ENCODE results near the gene ABCD3.

GRCh38 chr1:94428441-94428840, 10.3 kb downstream of the ABCD3 start:
- no peak for TF ChIP-seq ZNF624 (tag by site-specific recombination; IDR thresholded peaks at IDR 0.05)
- TF ChIP-seq TRIM28 (IDR thresholded peaks at IDR 0.05; ENCODE audit: borderline replicate concordance, low read length) = no peak
- no peak for TF ChIP-seq ZNF223 (tag by site-specific recombination; IDR thresholded peaks at IDR 0.05)
- no peak for TF ChIP-seq MEIS1 (CRISPR knock-in tag; IDR thresholded peaks at IDR 0.05; ENCODE audit: borderline replicate concordance)
- TF ChIP-seq CTCF (tag by site-specific recombination; IDR thresholded peaks at IDR 0.05) = no peak
- no peak for TF ChIP-seq REST (tag by site-specific recombination; IDR thresholded peaks at IDR 0.05)
- TF ChIP-seq ZBTB1 (tag by site-specific recombination; IDR thresholded peaks at IDR 0.05) = no peak
- TF ChIP-seq SETDB1 (IDR thresholded peaks at IDR 0.05; ENCODE audit: insufficient read length, low read length) = no peak
